ENCODE measurements around the gene FXN. TPM values are rescaled to one million over a fixed set of nuclear protein-coding genes. Genes with fewer than 3 reads are reported as not detected.

Gene FXN
- total and polyA plus RNA-seq, 12 donors, result 7.8 to 41.8 (median 35.0) TPM

DNA sequence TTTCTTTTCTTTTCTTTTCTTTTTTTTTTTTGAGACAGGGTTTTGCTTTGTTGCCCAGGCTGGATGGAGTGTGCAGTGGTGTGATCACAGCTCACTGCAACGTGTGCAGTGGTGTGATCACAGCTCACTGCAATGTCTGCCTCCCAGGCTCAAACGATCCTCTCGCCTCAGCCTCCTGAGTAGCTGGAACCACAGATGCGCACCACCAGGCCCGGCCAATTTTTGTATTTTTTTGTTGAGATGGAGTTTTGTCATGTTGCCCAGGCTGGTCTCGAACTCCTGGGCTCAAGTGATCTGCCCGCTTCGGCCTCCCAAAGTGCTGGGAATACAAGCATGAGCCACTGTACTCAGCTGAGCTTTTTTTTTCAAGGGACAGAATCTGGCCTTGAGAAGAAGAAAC lies 101.8 kb downstream of the FXN start:
- H3K27ac ChIP-seq, result peak overlapping the region in 4 of 10 donors; percentile 47 to 78 (median 68)
- WGBS, 2 donors, result 92 to 94% methylated on average over 8 of the region's 8 CpGs
- no peaks in the 10 kb centered on the region for H3K9me3 ChIP-seq
- intact Hi-C loops (cut with DNase I), result loop anchor here in 1 of 10 donors (10.0 kb wide), 1 partner anchor 63 kb away; no protein-coding TSS in a partner anchor
- H3K4me3 ChIP-seq, result no peak overlapping the region
- H3K36me3 ChIP-seq, result no peaks in the 10 kb centered on the region
- H3K27me3 ChIP-seq, result no peaks in the 10 kb centered on the region
- DNase-seq (peak in 1 of 2 donors; percentile 1), ATAC-seq (no peak)
- H3K4me1 ChIP-seq, result peaks cover 3 to 61% (median 16%) of the 10 kb centered on the region in 9 donors
- TF ChIP-seq, protein P1, sequence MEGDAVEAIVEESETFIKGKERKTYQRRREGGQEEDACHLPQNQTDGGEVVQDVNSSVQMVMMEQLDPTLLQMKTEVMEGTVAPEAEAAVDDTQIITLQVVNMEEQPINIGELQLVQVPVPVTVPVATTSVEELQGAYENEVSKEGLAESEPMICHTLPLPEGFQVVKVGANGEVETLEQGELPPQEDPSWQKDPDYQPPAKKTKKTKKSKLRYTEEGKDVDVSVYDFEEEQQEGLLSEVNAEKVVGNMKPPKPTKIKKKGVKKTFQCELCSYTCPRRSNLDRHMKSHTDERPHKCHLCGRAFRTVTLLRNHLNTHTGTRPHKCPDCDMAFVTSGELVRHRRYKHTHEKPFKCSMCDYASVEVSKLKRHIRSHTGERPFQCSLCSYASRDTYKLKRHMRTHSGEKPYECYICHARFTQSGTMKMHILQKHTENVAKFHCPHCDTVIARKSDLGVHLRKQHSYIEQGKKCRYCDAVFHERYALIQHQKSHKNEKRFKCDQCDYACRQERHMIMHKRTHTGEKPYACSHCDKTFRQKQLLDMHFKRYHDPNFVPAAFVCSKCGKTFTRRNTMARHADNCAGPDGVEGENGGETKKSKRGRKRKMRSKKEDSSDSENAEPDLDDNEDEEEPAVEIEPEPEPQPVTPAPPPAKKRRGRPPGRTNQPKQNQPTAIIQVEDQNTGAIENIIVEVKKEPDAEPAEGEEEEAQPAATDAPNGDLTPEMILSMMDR (IDR thresholded peaks at IDR 0.05), result no peak

DNA sequence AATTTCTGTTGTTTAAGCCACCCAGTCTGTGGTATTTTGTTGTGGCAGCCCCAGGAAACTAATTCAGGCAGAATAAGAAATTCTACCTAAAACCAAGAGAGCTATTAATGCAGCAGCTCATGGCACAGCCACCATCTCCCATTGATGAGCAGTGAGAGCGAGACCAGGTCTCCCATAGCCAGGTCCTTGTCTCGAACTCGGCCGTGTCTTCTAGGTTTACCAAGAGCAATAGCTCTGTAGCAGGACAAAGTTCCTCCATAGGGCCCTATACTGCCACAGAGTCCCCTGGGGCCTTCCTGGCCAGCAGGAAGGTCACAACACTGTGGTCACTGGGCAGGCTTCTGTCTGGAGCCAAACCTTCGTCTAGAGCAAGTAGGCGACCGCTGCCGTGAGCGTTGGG lies 104.0 kb downstream of the FXN start:
- TF ChIP-seq, protein P1 (IDR thresholded peaks at IDR 0.05), result no peak
- H3K4me1 ChIP-seq, result peaks cover 6 to 65% (median 29%) of the 10 kb centered on the region in 9 donors

DNA sequence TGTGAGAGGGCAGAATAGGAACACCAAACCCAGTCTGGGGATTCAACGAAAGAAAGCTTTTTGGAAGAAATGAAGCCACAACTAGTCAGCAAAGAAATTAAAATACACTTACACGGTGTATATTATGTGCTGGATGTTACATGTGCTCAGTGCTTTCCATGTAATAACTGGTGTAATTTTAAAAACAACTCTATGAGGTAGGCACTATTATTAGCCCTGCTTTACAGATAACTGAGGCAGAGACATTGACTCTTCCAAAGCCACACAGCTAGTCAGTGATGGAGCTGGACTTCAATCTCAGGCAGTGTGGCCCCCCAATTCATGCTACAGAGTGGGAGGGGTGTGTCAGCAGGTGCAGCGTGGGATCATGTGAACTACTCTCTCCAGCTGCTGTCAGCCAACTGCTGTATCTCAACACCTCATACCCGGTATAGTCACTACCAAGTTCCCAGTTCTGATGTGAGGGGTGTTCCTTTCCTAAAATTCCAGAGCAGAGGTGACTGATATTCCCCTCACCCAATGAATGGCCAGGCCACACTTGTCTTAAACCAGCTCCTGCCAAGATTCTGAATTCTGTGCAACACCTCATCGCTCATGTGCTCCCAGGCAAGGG lies 104.7 kb downstream of the FXN start:
- H3K27ac ChIP-seq, result peak overlapping the region in 6 of 10 donors; percentile 16 to 73 (median 60)
- TF ChIP-seq, protein P1 (IDR thresholded peaks at IDR 0.05), result no peak
- no peaks in the 10 kb centered on the region for H3K9me3 ChIP-seq
- intact Hi-C loops (cut with DNase I), result loop anchor here in 5 of 10 donors (5.0 to 10.0 kb wide), 3 partner anchors 52 to 85 kb away; no protein-coding TSS in a partner anchor
- no peaks in the 10 kb centered on the region for H3K27me3 ChIP-seq
- 69 to 79% methylated on average over 5 of the region's 5 CpGs for WGBS, 2 donors
- peaks cover 2 to 66% (median 29%) of the 10 kb centered on the region in 9 donors for H3K4me1 ChIP-seq
- no peaks in the 10 kb centered on the region for H3K36me3 ChIP-seq
- ATAC-seq (peak; percentile 36 to 85 (median 68)), DNase-seq (no peak)
- no peak overlapping the region for H3K4me3 ChIP-seq

More for the DNA sequence above, 104.0 kb downstream of the FXN start:
- peak overlapping the region in 6 of 10 donors; percentile 16 to 73 (median 60) for H3K27ac ChIP-seq
- H3K4me3 ChIP-seq, result no peak overlapping the region
- WGBS, 2 donors, result 89 to 91% methylated on average over 9 of the region's 9 CpGs
- intact Hi-C loops (cut with DNase I), result loop anchor here in 1 of 10 donors (10.0 kb wide), 1 partner anchor 65 kb away; no protein-coding TSS in a partner anchor
- H3K9me3 ChIP-seq, result no peaks in the 10 kb centered on the region
- H3K36me3 ChIP-seq, result no peaks in the 10 kb centered on the region
- H3K27me3 ChIP-seq, result no peaks in the 10 kb centered on the region
- DNase-seq (no peak), ATAC-seq (peak in 2 of 8 donors; percentile 15 to 16)

DNA sequence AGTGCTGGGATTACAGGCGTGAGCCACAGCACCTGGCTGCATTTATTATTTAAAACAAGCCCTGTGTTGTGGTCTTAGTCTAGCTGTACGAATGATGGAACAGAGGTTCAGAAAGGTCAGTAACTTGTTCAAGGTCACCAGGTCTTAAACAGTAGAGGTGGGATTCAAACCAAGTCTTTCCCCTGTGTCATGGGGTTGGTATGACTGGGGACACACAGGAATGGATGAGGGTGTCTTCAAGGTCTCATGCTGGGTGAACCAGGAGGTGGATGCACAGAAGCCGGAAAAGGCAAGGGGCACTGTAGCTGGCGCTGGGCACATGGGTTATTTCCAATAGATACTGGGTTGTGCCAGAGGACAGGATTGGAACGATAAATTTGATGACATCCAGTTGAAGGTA lies 106.3 kb downstream of the FXN start:
- no peaks in the 10 kb centered on the region for H3K27me3 ChIP-seq
- TF ChIP-seq, protein P1 (IDR thresholded peaks at IDR 0.05), result no peak
- peak overlapping the region in 7 of 10 donors; percentile 16 to 73 (median 42) for H3K27ac ChIP-seq
- peaks cover 0 to 52% (median 24%) of the 10 kb centered on the region in 9 donors for H3K4me1 ChIP-seq
- ATAC-seq, result peak in 1 of 8 donors; percentile 15
- intact Hi-C loops (cut with DNase I), result loop anchor here in 5 of 10 donors (5.0 to 10.0 kb wide), 3 partner anchors 50 to 87 kb away; no protein-coding TSS in a partner anchor
- no peaks in the 10 kb centered on the region for H3K9me3 ChIP-seq
- no peaks in the 10 kb centered on the region for H3K36me3 ChIP-seq
- peak in 1 of 2 donors; percentile 1 for DNase-seq
- WGBS, 2 donors, result 79 to 86% methylated on average over 5 of the region's 5 CpGs
- H3K4me3 ChIP-seq, result no peak overlapping the region
